GM18909 (cell line): ENCODE data around the gene MORC2.

Experiments used
- ATAC-seq: cut with Tn5 transposase; IDR thresholded peaks from one replicate; pipeline ENCODE4 v1.9.1; 2021; ENCODE audit warnings: mild to moderate bottlenecking; ENCODE audit not compliant: unreplicated experiment, poor library complexity

The MORC2 gene

DNA sequence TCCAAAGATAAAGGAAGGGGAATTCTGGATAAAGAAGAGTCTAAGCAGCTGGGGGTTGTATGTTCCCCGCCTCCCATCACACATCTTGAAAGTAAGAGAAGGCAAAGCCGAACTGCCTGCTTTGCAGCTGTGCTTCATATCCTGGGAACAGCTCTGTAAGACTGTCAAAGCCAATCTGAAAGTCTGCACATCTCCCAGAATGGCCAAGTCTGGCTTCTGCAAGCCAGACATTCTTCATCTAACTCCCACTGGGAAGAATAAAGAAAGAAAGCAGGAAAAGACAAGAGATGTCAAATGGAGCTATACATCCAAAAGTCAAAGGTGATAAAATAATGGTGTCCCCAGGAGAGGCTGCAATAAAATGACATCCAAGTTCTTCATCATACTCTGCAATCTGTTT, 15.4 kb downstream of the MORC2 start:
- no peak for ATAC-seq

DNA sequence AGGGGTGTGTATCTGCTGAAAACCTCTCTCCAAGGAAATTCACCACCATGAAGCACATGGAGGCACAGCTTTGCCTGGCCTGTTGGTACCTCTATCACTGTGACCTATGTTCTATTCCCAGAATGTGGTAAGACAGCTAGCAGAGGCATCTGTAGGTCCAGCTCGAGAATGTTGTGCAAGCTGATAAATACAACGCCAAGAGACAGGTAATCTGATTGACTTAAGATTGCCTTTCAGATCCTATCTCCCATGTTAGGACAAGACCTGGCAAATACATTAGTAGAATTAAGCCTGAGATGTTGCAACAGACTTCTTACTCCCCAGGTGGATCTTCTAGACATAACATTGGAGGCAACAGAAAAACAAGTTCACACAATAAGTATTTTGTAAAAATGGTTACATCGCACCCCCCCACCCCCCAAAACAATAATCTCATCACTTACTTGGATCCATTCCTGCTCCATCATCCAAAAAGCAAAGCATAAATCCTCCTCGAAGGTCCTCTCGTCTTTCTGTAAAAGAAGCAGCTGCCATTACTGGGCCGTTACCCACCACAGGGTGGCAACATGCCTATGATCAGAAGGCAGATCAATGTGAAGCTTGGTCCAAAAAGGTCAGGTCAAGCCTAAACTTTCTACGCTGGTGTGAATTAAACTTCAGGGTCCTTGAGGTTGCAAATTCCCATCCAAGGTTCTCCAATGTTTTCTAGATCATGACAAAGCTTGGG, 18.5 kb downstream of the MORC2 start:
- ATAC-seq: no peak

DNA sequence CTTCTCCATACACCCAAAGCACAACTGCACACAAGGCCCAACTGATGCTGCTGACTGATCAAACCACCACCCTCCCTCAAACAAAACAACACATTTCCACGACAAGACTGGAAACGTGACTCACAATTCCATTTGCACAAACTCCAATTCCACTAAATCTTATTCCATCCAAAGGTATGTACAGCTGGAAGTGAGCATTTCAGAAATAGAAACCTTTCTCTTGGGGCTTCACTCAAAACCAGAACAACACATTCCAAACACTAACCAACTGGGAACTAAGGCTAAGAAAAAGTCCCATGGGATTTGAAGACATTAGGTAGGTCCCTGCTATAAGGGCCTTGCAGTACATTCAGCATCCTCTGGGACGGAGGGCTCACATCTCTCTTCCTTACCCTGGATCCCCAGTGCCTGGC, 19.6 kb downstream of the MORC2 start:
- ATAC-seq: no peak

DNA sequence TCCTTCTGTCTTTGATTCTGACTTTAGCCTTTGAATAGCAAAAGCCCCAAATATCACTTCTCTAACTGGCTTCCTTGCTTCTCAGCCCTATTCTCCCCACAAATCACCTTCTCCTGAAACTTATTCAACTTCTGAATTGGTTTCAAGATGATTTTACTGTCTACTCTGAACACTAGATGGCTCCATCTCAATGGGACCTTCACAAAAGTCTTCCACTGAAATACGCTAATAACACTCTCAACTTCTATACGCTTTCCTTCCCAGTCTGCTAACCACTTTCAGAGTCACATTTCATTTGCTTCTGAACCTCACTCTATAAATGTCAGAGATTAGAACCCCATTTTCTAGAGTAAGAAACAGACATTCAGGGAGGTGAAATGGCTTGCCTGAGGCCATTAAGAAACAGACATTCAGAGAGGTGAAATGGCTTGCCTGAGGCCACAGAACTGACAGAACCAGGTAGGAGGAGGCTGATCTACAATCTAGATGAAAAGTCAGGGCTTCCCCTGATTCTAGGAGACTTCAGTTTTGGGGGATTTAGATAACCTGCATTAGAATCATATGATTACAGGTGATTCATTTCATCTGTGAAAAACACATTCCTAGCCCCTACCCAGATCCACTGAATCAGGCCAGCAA, 20.6 kb downstream of the MORC2 start:
- no peak for ATAC-seq

DNA sequence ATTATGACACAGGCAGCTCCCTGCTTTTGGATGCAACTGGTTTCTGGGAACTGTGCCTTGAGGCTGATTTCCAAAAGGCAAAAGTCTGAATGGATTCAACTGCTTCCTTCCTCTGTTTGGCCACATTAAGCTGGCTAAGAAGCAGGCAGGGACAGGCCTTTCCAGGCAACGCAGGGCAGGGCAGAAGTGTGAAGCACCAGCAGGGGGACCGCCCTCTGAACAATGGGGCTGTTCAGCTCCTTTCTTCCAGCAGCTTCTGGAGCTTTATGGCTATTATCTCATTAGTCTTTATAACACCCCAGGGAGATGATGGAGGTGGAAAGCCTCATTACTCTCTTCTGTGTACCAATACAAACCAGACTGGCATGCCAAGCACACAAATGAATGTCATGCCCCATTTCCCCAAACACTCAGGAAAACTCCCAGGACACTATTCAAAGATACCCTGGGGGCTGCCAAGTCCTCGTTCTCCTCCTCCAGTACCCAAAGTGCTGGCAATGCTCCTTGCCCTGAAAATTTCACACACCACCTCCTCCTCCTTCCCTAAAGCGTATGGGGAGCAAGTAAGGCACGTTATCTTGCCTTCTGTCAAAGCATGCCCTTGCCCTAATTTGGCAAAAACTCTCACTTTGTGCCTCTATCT, 21.3 kb downstream of the MORC2 start:
- ATAC-seq: no peak

DNA sequence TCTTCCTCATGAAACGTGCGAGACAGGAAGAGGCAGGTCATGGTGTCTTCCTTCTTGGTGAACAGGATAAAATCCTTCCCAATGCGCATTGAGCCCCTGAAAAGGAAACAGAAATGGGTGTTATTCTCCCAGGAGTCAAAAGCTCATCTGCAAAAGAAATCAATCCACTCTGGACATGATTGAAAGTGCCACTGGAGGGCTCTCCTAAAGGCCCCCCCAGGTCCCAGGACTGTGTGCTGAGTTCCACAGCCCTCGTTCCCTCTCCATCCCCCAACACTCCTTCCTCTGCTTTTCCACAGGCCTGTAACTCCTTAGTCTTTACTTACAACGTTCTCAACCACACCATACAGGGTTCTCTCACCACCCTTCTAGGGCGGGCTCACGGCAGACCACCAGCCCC, 22.2 kb downstream of the MORC2 start:
- no peak for ATAC-seq

DNA sequence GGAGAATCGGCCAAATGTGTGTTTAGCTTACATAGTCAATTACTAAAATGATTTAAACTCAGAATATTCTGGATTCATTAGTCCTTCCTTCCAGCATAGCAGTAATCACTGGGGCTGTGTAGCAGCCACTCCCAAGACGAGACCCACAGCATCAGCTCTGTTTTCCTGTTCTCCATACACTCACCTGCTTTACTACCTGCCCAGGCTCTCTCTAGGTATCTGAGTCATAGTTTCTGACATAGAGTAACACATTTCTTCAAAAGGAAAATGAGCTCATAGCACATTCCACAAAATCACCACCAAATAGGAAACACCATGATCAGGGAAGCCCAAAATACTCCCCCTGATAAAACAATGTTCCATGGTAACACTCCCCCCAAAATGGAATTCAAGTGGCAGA, 22.9 kb downstream of the MORC2 start:
- ATAC-seq: no peak

DNA sequence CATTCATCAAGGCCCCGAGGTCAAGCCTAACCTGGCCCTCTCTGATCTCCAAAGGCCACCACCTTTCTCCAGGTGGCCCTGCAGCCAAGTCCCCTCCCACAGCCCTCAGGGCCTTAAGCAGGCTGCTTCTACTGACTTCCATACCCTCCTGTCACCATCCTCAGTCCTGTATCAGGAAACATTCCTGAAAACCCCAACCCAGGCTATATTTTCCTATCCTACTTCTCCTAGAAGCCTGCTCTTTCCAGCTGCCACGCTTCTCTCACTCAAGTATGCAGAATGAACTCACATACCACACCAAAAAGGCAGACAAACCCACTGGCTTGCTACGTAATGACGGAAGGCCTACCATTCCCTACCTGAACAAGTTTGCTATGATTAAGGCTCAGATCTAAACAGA, 23.6 kb downstream of the MORC2 start:
- ATAC-seq: no peak

DNA sequence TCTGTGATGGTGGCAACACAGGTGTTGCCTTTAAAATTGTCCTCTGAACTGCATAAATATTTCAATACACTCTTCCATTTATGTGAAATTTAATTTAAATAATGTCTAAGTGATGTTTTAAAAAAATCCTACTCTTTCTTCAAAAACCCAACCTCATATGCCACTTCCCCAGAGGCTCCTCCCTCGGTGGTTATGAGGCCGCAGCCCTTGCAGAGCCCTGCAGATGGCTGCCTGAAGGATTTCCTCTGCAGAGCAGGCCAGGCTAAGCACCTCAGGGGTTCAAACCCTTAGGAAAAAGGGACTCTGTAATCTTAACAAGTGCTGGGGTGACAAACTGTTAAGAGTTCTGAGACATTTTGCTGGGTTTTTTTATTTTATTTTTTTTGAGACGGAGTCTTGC, 25.2 kb downstream of the MORC2 start:
- ATAC-seq: no peak

DNA sequence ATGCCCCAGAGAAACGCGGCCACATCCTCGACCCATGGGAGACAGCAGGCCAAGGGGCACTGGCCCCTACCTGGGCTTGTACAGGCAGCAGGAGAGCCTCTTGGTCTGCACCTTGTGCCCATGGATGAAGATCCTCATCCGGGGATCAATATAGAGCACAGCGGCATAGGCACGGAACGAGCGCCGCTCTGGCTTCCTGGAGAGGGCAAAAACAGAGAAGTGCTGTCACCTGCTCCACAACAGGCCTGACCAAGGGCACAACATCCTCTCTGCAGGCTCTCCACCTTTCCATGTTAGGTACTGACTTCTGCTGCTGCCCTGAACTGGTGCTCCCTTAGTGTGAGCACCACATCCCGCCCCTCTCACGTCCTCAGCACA, 27.2 kb downstream of the MORC2 start:
- no peak for ATAC-seq

DNA sequence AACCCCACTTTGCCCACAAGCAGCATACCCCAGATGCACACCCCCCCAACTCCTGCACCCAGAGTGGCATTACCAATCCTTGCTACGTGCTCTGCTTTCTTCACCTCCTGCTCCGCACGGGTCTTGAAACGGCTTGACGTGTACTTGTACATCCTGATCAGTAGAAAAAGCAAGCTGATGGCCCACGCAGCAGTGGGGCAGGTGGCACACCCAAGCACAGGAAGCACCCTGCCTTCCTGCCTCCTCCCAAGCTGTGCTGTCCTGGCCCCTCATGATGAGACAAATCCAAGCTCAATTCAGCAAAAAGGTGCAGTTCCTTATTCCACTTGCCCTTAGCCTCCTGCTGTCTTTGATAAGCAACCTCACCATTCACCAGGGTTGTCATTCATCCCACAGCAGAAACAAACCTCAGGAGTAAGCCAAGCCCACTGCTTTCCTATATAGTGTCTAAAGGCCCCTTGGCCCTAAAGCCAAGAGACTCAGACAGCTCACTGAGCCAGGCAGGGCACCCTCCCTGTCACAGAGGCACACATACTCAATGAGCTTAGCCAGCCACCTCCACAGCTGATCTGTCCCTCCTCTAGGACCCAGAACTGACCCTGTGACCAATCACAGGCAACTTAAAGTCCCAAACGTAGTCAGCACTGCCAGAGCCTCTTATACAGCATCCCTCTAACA, 27.8 kb downstream of the MORC2 start:
- no peak for ATAC-seq

DNA sequence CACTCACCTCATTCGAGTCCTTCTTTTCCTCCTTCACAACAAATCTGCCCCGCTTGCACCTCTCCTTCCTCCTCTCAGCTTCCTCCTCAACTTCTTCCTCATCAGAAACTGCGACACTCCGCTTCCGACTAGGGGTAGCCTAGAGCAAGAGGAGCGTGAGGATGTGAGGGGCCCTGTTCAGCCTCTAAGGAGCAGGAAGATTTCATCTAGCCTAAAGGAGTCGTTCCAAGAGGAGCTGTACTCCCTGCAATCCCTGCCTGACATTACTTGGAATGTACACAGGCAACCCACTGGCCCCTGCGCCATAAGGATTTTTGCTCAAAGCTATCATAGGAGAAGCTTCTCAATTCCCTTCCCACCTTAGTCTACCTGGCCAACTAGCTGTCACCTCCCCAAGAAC, 34.5 kb downstream of the MORC2 start:
- ATAC-seq: no peak

DNA sequence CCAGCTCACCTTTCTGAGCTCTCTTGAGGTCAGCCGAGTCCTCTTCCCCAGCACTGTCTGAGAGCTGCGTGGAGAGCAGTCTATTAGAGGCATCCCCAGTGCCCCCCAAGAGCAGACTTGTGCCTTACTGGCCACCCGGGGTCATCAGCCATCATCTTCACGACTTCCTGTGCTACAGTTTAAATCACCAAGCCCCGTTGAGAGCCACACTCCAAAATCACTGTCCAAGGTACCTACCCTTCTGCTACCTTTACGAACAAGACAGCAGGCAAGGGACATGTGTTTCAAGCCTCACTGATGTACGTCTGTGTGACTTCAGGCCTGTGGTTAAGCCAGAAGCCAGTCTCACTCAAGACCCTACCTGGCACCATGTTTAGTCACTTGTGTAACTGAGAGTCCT, 35.1 kb downstream of the MORC2 start:
- ATAC-seq: no peak

DNA sequence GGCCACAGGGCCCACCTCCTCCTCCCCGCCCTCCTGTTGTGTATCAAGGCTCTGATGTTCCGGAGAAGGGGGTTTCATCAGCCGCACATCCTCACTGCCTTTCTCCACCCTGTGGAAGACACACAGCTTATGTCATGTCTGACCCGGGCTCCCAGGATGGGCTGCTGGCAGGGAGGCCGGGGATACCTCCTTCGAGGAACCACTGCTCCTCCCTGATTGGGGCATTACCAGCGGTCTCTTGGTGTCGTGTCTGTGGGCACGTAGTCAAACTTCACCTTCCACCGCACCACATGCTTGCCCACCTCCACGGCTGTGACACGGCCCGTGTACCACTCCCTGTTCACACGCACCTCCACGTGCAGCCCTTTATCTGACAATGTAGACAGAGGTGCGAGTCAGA, 35.9 kb downstream of the MORC2 start:
- ATAC-seq: no peak

DNA sequence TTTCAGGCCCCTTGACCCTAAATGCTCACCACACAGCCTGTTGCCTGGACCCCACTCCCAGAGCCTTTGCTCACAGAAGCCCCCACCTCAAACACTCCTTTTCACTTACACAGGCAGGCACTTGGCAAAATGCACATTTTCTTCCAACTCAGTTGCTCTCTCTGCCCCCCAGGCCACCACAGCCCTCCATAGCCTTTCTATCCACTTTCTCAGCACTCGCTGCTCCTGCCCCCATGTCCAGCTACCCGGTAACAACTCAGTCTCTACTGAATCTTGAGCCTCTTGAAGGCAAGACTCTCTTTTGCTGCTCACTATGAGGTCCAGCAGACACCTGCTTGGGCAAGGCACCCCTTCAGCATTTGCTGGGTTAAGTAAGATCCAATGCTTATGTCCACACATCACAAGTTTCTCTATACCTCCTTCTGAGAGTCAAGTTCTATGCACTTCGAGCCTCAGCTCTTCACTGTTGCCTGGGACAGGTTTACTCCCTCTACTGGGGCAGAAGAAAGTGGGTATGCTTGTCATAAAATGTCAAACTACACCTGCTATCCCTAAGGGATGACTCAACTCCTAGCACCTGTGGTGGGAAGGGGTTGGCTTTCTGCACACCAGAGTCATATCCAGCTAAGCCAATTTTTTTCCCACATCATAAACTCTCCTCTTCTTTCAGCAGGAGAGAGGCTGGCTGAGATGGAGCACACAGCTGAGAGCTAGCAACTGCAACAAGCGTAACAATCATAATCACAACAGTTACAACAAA, 36.9 kb downstream of the MORC2 start:
- no peak for ATAC-seq

DNA sequence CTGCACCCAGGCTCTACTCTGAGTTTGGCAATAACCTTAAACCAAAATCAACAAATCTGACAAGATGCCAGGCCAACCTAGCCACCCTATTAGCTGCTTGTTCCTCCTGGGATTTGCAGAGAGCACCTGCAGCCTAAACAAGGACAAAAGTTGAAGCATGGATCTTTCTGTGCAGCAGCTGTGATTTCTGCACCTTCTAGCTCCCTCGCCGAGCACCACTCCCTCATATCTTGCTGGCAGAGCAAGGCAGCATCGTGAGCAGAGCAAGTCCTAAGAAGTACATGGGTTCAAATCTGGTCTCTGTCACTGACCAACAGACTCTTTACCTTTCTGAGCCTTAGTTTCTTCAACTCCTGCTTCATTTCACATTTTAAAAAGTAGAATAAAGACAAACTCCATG, 38.3 kb downstream of the MORC2 start:
- ATAC-seq: no peak

DNA sequence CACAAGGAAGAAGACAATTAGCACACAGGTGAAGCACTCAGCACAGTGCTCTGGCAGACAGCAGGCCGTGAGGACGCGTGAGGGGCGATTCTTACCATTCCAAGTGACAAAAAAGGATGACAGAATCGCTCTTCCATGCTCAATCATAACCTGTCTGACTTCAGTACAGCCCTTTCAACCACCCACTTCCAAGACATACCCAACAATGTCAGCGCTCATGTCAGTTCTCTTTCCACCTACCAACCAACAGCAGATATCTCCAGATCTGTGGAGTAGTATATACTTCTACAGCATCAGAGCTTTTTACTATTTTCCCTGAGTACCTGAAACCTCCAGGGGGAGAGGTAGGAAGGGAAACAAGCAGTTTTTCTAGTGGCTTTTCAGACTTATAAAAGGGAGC, 40.2 kb downstream of the MORC2 start:
- no peak for ATAC-seq

DNA sequence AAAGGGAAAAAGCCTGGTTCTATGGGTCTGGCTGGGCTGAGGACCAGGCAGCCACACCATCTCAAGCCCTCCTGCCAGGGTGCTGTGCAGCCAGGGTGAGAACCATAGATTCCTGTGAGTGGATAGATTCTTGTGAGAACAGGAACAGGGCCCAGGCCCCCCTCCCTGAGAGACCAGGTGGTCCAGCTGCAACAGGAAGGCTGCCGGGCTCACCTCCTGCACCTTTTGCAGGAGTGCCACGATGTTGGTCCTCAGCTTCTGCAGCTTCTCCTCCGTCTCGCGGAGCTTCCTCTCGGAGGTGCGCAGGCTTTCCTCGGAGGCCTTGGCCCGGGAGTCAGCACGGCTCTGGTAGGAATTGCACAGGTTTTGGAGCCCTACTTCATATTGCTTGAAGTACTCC, 40.8 kb downstream of the MORC2 start:
- ATAC-seq: no peak

DNA sequence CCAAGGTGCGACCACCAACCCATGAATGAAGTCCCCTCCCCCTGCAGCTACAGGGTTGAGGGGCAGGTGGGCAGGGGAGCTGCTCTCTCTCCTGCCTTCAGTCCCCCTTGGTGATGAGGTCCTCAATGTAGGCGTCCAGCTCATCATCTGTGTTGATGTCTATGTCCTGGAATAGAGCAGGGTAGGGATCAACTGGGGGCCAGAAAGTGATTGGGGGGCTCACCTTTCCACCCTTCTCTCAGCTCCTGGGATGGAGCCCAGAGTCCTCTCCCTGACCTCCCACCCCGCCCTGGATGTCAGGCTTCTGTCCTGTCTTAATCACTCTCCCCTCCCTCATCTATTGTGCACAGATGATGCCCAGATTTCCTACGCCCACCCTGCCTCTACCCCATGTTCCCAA, 41.9 kb downstream of the MORC2 start:
- ATAC-seq: no peak

DNA sequence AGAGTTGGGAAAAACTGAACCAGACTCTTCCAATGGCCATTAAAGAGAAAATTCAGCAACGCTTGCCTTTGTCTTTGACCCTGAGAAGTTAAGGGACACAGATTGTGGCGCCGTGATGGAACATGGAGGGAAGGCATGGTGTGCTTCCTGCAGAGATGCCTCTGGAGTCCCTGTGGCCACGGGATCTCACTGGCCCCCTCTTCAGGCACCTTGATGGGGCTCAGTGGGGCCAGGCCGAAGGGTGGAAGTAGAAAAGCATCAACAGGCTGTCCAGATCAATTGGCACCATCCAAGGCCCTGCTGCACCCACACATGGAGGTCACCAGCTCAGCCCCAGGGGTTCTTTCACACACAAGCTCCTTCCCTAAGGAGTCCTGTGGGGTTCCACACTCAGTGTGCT, 42.9 kb downstream of the MORC2 start:
- no peak for ATAC-seq
